NCI-H460 (cell line): Measurements from ENCODE around the gene CALML4. TPM values are rescaled to one million over a fixed set of nuclear protein-coding genes. Genes with fewer than 3 reads are reported as not detected.
"Not testable (repeated sequence)": the region's sequence is repeated elsewhere in the genome, so short reads cannot be mapped to it uniquely, and the experiment has no call there.

ENCODE experiments used
- DNase-seq: peaks from one replicate; pipeline ENCODE4 v3.0.0-alpha.2; 2016; ENCODE audit warnings: low read depth; ENCODE audit errors: extremely low read depth
- total RNA-seq: library from RNA; depleted of rRNA; stranded (reverse); fragments of >200 nt; shearing (Covaris generic); gene quantifications from 2 replicates; pipeline ENCODE4 v1.2.3, GENCODE V29; 2014

CALML4 gene
- total RNA-seq, 1 experiment from 2014 or later = 6.8 TPM

DNA sequence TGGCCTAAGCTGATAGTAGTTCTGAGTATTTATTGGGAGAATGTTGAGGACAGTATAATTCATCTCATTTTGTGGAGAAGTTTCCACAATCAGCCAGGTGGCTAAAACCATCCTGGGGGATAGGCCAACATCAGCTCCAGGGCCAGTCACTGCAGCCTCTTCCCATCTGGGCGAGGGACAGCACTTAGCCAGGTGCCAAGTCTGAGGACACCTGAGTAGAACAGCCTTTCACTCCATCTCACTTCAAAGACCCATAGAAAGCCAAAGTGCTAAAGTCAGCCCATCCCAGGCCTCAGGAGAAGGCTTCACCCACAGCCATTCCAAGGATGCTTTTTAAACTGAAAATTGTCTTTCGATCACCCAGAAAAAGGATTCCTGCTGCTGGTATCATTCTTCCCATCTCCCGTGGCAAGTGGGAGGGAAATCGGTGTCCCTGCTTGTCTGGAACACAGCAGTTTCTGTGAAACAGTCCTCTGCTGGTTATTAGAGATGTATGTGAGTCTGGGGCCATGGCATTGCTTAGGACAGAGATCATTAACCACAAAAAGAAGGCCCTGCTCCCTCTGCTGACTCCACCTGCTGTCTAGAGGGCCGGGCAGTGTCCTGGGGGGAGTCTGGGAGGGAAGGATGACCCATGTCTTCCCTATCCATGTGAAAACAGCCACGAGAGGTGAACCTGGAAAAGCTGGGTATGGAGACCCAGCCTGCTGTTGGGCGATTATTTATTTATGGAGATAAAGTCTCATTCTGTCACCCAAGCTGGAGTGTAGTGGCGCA is 9.6 kb downstream of the CALML4 start:
- DNase-seq = no peak

- no peak for DNase-seq
Observed at GRCh38 chr15:68192804-68193486, 12.2 kb downstream of the CALML4 start.

DNA sequence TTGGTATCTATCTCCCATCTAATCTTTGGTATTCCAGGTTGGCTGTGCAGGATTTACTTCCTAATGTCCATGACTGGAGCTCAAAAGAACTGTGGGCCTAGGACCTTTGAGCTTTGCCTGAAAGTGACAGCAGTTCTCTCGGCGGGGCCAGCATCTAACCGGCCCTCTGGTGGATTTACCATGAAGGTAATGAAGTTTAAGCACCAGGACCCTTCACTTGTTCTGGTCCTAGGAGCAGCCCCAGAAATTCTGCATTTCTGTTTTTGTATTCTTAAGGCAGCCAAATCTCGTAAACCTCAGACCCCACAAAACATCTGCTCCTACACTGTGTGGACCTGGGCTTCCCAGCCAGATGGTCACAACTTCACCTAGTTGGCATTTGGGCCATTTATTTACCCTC is 13.0 kb downstream of the CALML4 start:
- DNase-seq = no peak

GRCh38 chr15:68191555-68191954 is 13.6 kb downstream of the CALML4 start:
- no peak for DNase-seq

DNA sequence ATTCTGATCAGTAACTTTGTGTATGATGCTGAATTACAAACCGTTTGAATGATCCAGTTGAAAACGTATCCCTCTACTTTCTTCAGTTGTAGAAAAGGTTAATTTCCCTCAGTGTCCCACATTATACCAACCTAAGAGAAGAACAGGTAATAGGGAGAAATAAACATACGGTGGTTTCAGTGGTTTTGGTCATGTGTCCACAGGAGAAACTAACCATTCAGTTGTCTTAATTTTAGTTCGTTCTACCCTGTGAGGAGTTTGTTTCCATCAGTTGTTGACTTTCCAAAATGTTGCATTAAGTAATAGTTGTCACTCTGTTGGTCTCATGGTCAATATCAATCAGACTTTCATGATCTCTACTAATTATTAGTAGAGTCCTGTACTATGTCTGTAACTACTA is 15.1 kb downstream of the CALML4 start:
- no peak for DNase-seq

DNA sequence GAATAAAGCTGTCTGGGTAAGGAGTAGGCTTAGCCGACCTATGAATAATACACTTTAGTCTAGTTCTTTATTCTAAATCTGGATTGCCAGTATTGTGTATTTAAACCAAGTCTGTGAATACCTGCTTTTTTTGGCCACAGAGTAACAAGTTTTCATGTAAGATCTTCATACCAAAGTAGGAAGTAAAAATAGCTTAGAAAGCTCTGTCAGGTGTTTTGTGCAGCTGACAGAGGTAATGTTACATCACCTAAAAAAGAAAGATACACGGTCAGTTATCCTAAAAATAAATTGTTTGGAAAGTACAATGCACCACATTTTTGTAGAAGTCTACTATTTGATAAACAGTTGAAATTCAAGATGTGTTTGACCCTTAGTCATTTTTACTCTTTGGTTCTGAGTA is 16.5 kb downstream of the CALML4 start:
- no peak for DNase-seq

GRCh38 chr15:68187559-68187958 is 17.6 kb downstream of the CALML4 start:
- DNase-seq = no peak

- DNase-seq = no peak
Observed at GRCh38 chr15:68186671-68187397, 18.3 kb downstream of the CALML4 start.

GRCh38 chr15:68184616-68185480 is 20.3 kb downstream of the CALML4 start:
- no peak for DNase-seq

DNA sequence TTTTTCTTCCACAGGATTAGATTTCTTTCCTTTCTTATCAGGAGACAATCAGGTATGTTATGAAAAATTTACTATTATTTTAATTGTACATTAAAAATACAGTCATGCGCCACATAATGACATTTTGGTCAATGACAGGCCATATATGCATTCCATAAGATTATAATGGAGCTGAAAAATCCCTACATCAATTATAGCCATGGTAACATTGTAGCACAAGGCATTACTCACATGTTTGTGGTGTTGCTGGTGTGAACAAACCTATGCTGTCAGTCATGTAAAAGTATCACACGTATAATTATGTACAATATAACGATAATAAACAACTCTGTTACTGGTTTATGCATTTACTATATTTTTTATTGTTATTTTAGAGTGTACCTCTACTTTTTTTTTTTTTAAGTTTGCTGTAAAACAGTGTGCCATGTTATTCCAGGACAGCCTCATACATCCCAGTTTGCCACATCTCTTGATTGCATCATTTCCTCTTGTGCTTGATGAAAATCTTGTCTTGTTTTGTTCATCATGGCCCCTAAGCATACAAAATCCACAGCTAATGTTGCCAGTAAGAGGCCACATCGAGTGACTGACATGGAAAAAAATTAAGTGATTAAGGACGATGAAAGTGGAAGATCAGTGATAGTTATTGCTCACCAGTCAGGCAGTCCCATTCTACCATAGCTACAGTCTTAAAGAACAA is 21.4 kb downstream of the CALML4 start:
- DNase-seq = no peak

GRCh38 chr15:68177742-68178141 is 27.4 kb downstream of the CALML4 start:
- DNase-seq = no peak

DNA sequence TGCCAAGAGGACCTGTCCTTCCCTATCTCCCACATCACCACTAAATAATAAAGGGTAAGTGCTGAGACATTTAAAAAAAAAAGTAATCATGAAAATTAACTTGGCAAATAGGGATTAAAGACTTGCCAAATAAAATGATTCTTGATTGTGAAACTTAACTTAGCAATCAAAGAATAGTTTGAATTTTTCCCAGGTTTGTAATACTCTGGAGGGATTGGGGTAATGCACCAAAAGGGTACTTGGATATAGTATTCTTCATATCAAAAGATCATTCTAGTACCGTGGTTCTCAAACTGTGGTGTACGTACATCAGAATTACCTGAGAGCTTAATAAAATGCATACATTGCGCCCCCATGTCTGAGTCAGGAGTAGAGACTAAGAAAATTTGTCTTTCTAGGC is 28.5 kb downstream of the CALML4 start:
- DNase-seq = no peak

GRCh38 chr15:68175526-68175925 is 29.6 kb downstream of the CALML4 start:
- DNase-seq = no peak

- DNase-seq = no peak
Observed at GRCh38 chr15:68173119-68173518, 32.0 kb downstream of the CALML4 start.

GRCh38 chr15:68172037-68172436 is 33.1 kb downstream of the CALML4 start:
- not testable (repeated sequence) for DNase-seq

DNA sequence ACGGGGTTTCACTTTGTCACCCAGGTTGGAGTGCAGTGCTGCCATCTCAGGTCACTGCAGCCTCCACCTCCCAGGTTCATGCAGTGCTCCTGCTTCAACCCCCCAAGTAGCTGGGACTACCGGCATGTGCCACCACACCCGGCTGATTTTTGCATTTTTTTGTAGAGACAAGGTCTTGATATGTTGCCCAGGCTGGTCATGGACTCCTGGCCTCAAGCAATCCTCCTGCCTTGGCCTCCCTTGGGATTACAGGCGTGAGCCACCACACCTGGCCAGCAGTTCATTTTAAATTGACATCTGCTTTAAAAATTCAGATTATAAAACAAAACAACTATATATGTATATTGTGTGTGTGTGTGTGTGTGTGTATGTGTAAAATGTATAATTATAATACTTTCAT is 38.3 kb downstream of the CALML4 start:
- no peak for DNase-seq

GRCh38 chr15:68163191-68163590 is 41.9 kb downstream of the CALML4 start:
- no peak for DNase-seq

- DNase-seq = no peak
Observed at GRCh38 chr15:68158046-68158628, 47.0 kb downstream of the CALML4 start.

GRCh38 chr15:68157074-68157473 is 48.1 kb downstream of the CALML4 start:
- no peak for DNase-seq
